HG03439 (cell line): Measurements from ENCODE around the gene HKDC1.
"Not testable (repeated sequence)": the region's sequence is repeated elsewhere in the genome, so short reads cannot be mapped to it uniquely, and the experiment has no call there.

Experiments used
- ATAC-seq: cut with Tn5 transposase; IDR thresholded peaks from one replicate; pipeline ENCODE4 v1.9.1; 2021; ENCODE audit warnings: mild to moderate bottlenecking, moderate library complexity; ENCODE audit not compliant: unreplicated experiment

Gene HKDC1

DNA sequence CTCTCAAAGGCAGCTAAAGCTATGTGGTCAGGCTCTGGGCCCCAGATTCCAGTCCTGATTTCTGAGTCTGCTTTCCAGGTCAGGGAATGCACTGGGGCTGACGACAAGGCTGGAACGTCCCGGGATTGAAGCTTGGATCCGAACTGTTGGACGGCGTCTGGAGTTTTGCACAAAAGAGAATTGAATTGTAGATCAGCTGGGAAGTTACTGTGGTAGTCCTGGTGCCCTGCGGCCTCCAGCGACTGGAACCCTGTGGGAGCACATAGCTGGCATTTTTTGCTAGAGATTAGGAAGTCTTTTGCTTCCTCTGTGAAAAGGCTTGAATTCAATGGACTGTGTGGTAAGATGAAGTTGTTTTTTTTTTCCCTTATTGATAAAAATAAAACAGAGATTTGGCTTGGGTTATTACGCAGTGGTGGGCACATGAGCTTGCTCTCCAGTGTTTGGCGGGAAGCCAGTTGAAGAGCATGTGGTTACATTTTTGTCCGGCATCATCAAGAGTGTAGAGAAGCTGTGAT, 58.4 kb downstream of the HKDC1 start, which contains the start of gene HK1:
Gene HK1 (plus strand): TSS at position 51 of the 518 bp plus-strand sequence.
- no peak for ATAC-seq

DNA sequence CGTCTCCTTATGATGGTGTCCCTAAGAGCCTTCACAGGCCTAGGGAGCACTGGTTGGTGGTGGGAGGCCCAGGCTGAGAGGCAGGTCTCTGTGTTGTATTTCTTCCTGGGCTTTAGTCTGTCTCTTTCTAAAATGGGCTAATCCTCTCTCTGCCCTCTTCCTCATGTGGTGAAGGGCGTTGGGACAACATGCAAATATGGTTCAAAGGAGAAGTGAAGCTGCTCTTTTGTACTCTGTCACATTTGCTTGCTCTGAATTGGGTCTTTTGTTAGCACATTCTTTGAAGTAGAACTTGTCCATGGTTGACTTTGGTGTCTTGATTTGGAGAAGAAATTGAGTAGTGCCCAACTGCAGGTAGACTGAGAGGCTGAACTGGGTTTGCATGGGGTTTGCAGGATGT, 59.0 kb downstream of the HKDC1 start:
- ATAC-seq: no peak

DNA sequence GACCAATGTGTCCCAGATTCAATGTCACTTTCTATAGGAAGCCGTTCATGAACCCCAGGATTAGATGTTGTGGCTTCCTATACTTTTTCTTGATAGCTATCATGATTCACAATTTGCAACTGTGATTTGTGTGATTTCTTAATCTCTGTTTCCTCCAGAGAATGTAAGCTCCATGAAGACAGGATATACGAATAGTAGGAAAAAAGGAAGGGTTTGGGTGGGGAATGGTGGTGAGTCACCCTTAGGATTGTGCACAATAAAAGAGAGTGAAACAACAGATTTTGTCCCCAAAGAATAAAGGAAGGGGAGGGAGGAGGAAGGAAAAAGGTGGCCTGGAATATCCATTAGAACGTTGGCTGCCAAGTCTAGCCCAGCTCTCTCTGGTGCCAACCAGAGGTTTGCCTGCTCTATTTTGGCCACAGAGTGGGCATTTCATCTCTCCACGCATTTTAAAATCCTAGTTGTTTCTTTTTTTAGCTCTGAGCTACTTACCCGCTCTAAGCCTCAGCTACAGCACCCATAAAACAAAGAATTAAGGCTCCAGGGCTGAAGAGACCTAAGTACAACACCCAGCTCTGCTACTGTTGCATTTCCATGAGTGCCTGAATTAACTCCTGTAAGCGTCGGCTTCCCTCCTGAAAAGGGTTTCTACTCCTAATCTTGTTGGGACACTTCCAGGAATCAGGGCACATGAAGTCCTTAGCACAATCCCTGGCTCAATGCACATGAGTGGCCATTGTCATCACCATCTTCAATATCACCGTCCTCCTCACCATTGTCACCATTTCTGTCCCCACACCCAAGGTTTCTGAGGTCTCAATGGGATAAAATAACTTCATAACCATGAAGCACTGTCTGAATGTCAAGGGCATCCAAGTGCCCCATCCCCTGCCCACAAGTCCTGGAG, 61.6 kb downstream of the HKDC1 start:
- ATAC-seq: no peak

DNA sequence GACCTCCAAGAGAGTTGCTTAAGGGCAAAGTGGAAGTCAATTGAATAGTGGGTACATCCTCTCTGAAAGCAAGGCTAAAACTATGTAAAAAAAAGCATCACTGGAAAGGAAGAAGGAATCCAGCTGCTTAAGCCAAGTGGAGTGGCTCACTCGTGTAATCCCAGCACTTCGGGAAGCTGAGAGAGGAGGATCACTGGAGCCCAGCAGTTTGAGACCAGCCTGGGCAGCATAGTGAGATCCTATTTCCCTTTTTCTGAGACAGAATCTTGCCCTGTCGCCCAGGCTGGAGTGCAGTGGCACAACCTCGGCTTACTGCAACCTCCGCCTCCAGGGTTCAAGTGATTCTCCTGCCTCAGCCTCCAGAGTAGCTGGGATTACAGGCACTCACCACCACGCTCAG, 64.3 kb downstream of the HKDC1 start:
- not testable (repeated sequence) for ATAC-seq

DNA sequence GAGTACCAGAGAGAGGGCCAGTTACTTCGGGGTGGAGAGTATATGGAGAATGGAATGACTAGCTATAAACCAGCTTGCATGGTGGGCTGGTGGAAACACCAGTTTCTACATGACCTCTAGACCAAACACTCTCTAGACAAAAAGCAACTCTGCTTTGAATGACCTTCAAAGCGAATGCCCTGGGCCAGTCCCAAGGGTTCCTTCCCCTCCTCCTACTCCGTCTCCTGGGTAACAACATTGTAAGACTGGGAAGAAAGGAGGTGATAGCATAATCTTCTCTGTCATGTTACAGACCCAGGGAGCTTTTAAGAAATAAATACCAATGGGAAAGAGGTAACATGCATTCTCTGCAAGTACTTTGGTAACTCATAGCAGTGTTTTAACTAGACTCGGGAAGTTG, 65.6 kb downstream of the HKDC1 start:
- ATAC-seq: no peak

DNA sequence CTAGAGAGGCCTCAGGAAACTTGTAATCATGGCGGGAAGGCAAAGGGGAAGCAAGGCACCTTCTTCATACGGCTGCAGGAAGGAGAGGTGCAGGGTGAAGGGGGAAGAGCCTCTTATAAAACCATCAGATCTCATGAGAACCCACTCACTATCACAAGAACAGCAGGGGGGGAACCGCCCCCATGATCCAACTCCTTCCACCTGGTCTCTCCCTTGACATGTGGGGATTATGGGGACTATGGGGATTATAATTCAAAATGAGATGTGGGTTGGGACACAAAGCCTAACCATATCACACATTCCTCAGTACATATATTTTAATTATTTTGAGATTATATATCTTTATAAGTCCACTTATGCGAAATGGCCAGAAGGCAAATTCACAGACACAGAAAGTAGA, 67.0 kb downstream of the HKDC1 start:
- no peak for ATAC-seq

DNA sequence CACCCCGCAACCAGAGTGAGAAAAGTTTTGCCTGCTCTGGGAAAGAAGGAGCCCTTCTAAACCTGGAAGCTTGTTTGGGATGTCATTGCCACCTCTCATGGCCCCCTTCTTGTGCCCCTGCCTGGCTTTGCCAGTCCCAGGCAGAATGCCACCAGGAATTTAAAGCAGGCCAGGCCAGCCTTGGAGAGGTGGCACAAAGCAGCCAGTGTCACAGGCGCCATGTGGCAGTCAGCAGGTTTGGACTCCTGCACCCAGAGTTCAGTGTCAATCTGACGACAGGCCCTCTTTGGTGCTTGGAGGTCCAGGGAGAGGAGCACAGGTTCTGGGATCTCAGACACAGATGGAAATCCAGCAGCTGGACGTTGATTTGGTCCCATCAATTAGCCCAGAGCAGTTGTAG, 70.9 kb downstream of the HKDC1 start:
- no peak for ATAC-seq

DNA sequence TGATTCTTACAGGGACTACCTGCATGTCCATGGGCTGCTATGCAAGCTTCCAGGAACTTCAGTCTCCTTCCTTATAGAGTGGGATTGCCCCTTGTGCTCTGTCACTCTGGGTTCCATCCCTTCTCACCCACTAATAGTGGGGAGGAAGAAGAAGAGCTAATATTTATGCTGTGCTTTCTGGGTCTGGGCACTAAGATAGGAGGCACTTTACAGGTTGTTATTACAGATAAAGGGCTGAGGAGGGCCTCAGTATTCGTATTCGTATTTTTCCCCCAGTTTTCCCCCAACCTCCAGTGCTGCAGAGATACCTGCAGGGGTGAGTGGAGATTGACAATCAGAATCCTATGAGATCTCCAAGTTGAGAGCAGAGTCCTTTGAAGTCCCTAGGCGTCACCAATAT, 72.3 kb downstream of the HKDC1 start:
- no peak for ATAC-seq

DNA sequence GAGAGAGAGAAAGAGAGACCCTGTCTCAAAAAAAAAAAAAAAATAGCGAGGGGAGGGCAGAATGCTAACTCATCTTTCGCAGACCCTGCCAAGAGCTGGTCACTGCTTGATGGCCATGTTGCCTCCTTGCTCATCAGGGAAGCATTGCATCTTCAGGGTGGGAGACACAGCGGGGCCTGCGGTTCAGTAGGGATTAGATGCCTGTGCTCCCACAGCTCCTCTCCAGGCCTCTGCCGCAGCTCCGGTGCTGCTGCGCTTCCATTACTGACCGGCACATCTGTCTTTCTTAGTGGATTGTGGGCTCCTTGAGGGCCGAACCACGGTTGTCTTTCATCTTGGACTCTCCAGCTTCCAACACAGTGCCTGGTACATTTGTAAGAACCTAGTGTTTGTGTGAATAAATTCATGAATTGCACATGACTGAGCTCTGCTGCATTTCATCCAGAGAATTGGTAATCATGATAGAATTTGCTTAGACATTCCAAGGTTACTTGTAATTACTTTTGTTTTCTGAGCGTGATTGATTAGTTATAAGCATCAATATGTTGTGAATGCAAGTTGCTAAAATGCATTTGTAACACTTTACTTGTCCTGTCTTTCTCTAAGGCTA, 75.0 kb downstream of the HKDC1 start:
- ATAC-seq: no peak

DNA sequence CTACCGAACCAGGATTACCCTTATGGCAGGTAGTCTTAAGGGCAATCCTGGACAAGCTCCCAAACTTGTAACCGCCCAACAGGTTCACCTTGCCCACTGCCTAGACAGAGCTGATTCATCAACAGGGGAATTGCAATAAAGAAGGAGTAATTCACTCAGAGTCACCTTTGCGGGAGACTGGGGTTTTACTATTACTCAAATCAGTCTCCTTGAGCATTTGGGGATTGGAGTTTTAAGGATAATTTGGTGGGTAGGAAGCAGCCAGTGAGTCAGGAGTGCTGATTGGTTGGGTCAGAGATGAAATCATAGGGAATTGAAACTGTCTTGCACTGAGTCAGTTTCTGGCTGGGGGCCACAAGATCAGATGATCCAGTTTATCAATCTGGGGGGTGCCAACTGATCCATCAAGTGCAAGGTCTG, 83.5 kb downstream of the HKDC1 start:
- ATAC-seq: no peak

DNA sequence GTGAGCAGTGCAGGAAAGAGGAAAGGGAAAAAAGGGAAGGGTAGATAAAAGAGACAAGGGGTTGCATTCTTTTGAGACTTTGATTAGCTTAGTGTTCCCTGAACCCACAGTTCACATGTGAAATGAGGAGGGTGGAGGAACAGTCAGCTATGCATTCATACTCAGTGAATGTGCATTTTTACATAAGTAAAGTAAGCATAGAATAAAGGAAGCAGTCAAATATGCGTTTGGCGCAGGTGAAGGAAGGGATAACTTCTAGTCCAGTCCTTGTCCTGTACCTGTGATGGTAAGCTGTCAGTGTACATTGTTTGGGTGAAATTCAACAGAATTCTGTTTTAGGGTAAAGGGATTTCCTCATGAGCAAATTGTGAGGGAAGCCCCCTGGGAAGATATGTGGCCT, 86.3 kb downstream of the HKDC1 start:
- ATAC-seq: no peak

DNA sequence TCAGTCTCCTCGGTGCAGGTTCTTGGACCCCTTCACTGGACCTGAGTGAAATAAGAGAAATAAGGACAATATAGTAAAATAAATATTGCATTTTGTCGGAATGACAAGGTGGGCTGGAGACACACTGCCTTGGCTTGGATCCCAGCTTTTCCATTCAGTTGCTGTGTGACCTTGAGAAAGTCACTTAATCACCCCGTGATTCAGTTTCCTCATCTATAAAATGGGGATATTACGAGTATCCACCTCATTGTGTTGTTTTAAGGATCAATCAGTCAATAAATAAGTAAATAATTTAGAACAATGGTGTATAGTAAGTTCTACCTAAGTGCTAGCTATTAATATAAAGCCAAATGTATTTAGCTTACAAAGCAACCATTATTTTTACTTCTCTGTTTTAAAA, 87.3 kb downstream of the HKDC1 start:
- ATAC-seq: no peak

DNA sequence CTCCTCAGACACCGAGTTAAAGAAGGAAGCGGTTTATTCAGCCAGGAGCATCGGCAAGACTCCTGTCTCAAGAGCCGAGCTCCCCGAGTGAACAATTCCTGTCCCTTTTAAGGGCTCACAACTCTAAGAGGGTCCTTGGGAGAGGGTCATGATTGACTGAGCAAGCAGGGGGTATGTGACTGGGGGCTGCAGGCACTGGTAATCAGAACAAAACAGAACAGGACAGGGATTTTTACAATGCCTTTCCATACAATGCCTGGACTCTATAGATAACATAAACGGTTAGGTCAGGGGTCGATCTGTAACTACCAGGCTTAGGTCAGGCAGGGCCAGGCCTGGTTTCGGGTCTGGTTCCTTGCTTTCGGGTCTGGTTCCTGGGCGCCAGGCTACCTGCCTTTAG, 88.2 kb downstream of the HKDC1 start:
- not testable (repeated sequence) for ATAC-seq

DNA sequence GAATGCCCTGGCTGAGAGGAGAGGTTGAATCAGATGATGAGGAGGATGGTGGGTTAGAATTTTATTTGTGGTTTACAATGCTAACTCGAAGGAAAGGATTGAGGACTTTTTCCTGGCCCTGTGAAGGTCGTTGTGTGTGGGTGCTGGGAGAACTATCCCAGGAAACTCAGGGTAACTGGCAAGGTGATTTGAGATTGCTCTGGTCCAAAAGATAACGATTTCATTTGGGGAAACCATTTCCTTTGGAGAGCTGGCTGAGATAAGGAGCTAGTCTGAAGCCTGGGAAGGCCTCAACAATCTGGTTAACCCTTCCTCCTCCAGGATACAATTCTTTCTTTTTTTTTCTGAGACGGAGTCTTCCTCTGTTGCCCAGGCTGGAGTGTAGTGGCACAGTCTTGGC, 91.2 kb downstream of the HKDC1 start:
- ATAC-seq: no peak

DNA sequence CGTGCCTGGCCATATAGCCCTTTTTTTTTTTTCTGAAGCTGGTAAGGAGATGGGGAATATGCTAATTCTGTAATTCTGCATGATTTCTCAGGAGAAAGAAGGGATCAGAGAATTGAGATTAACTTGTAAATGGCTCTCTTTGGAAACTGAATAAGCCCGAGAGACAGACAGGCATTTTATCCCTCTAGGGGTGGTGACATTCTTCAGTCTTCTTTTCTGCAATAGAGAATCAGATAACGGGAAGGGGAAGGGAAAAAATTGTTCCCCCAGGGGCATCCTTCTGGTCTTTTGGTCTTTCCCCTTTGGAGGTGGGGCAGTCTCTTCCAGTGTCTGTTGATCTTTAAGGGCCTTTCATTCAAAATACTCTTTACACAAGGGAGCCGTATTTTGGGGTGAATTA, 92.4 kb downstream of the HKDC1 start:
- ATAC-seq: no peak

DNA sequence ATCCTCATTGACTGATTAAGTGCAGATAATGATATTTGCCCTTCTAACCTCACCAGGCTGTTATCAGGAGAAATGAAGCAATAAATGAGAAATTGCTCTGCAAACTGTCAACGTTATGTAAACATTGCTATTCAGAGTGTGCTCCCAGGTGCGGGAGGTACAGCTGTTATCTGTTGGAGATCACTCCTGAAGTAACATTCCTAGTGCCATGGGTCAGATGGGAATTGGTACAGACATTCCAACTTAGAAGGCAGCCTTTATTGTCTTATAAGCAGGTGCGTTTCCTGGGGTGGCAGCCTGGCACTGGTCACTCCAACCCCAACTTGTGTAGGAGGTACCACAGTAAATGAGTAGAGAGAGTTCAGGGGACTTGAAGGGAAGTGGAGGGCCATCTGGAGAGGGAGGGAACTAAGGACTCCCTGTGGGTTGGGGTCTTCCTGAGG, 95.0 kb downstream of the HKDC1 start:
- ATAC-seq: no peak

DNA sequence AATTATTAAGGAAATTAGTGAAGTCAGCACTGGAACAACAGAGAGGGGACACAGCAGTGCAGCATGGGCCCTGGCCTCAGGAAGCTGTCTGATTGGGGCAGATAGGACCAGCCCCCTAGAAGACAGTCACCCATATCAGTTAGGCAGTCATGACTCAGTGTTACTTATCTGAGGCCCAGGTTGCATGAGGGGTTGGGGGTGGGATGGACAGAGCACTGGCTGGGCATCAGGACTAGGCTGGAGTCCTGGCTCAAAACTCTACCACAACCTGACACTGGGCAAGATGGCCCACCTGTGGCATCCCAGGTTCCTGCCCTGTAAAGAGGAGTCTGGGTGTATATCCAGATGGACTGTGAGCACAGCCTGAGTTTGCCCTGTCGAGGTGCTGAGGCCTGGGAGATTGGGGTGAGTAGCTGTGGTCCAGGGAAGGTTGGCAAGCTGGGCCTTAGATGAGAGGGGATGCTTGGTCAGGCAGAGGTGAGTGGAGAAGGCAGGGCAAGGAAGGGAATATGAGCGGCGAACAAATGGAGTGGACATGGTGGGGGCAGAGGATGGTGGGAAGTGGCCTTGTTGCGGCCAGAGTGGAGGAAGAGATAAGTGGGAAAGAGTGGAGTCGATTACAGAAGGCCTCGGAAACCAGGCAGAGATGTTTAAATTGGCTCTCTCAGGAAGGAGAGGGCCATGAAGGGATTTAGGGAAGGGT, 95.6 kb downstream of the HKDC1 start:
- ATAC-seq: no peak

DNA sequence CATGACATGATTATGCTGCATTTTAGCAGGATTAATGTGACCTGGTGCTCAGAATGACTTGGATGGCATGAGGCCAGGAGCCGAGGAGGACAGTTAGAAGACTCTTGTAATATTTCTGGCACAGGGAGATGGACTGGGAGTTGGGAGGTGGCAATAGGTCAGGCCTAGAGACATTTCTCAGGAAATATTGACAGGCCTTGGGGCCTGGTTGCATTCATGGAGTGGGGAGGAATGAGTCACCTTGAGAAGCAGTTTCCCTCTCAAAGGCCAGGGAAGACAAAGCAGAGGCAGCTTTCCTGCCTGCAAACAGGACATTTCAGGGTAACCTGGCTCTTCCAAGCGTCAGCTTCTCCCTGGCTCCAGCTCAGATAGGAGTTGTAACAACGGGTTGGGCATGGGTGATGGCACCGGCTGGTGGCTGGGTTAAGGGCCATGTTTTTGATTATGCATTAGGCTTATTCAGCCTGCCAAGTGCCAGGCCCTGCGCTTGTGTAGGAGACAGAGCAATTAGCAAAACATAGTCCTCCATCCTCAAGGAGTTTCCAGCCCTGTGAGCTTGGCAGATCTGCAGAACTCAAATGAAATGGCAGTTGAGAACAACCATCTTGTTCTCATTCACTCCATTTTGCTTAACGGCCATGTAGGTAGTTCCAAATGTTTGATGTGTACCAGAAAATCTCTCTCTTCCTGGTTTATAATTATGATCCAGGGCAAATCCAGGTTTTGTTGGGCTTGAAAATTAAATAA, 96.4 kb downstream of the HKDC1 start:
- no peak for ATAC-seq
